Fibroblast of skin of right quadriceps (primary cell): ENCODE measurements around the gene CNTRL.
"Not testable (repeated sequence)": the region's sequence is repeated elsewhere in the genome, so short reads cannot be mapped to it uniquely, and the experiment has no call there.

Experiments used
- DNase-seq: peaks from one replicate; pipeline ENCODE4 v3.0.0-alpha.2; 2013

The CNTRL gene

DNA sequence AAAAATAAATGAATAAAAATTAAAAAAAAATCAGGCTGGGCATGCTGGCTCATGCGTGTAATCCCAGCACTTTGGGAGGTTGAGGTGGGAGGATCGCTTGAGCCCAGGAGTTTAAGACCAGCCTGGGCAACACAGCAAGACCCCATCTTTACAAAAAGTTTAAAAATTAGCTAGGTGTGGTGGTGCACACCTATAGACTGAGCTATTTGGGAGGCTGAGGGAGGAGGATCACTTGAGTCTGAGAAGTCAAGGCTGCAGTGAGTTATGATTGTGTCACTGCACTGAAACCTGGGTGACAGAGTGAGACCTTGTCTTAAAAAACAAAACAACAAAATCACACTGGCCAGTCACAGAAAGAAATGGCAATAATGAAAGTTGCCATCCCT, 3.4 kb upstream of the CNTRL start:
- no peak for DNase-seq

DNA sequence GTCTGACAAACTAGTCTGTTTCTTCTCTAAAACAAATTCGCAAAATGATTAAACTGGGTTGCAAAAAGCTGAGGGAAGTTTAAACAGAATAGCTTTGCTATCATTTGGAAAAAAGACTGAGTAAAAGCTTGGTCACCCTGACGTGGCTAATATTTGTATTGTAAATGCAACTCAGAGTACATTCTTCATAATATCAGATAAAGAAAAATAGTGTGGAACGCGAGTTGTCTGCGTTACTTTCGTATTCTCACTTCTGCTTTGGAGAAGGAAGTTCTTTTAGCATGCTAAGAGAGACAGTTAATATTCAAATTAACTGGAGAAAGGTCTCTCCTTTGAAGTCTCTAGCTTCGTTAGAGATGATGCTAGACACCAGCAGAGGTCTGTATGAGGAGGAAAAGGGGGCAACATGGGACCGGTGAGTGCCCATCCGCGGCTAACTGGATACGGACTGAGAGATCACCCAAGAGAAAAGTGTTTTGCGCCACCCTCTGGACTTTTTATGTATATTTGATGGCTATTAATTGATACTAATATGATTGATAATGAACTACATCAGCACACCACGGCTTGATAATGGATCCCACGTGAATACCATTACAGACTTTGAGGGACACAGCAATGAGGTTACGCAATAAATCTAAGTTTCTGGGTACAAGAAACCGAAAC, 2.9 kb upstream of the CNTRL start:
- DNase-seq = peak; percentile 44

DNA sequence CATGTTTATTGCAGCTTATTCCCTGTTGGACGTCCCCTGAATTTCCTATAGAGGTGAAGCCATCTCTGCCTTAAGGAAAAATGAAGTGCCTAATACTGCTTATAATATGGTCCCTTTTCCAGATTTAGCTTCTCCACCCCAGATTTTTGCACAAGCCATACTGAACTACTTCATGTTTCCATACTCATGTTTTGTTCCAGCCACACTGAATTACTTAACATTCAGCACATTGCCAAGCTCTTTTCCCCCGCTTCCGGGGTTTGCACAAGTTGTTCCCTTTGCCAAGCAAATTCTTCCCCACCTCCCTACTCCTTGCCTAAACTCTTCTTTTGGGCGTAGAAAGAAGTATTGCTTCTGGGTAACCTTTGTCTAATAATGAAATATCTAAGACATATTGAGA, 1.7 kb upstream of the CNTRL start:
- peak; percentile 83 for DNase-seq

DNA sequence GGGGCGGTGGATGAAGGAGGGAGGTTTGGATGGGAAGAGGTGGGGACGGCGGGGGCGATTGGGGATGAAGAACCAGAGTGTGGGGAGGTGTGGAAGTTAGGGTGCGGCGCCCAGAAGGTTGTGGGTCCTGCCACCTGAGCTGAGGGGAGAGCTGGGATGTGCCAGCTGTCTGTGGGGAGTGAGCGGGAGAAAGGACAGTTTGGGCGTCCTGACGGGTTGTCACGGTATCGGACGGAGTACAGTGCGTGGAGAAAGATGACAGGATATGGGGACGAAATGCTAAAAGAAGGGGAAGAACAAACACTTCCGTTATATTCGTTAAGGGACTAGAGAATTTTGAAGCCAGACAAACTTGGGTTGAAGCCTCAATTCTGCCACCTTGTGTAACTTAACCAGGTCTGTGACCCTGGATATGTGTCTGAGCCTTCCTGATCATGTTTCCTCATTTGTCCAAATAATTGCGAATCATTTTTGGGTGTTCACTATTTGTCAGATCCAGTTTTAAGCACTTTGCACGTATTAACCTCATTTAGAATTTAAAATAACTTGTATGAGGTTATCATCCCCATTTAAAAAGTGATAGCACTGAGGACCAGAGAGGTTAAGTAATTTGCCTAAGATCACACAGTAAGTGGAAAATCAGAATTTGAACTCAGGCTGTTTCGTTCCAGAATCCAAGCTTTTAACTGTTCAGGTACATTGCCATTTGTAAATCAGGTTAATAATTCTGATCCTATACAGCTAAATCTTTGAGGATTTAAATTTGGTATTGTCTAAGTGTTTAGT, 689 bp downstream of the CNTRL start:
- DNase-seq = no peak

DNA sequence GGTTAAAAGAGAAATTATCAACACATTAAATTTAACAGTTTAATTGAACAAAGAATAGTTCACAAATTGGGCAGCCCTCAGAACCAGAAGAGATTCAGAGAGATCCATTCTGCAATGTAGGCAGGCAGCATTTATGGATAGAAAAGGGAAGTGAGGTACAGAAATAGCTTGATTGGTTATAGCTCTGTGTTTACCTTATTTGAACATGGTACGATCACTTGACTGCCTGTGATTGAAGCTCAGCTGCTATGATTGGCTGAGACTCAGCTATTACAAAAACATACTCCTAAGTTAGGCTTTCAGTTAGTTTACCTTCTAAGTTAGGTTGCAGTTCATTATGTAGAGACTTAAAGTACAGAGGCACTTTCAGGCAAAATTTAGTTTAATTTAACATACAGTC, 7.3 kb downstream of the CNTRL start:
- no peak for DNase-seq

DNA sequence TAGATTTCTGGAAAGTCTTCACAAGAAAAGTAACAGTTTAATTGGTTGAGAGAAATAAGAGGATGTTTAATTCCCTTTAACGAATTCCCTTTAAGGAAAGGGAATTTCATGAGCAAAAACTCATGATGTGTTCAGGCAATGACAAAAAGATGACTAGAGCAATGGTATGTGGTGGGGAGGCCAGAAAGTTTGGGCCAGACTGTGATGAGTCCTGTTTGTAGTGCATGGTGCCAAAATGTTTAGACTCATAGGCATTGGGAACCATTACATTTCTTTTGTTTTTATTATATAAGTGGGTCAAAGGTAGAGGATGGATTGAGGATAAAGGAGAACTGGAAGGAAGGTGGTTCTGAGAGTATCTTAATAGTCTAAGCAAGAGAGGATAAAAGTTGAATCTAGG, 10.9 kb downstream of the CNTRL start:
- DNase-seq = peak; percentile 14

DNA sequence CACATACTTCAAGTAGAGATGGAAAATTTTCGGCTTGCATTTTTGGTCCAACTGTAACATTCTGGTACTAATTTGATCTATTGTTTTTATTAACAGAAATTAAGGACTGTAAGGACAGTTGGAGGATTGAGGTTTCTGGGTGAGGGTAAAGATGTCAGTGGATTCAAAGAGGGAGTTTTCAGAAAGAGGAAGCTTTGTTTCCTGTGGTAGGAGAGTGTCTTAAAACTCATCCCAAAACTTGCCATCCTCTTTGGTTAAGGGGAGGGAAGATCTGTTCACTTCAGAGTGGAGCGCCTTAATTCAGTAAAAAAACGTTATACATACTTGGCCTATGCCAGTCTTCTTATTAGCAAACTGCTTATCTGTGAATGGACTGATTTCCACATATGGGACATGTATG, 13.8 kb downstream of the CNTRL start:
- DNase-seq = no peak

DNA sequence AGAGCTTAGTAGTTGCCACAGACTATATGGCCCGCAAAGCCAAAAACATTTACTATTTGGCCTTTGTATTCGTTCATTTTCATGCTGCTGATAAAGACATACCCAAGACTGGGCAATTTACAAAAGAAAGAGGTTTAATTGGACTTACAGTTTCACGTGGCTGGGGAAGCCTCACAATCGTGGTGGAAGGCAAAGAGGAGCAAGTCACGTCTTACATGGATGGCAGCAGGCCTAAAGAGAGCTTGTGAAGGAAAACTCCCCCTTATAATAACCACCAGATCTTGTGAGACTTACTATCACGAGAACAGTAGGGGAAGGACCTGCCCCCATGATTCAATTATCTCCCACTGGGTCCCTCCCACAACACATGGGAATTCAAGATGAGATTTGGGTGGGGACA, 16.0 kb downstream of the CNTRL start:
- not testable (repeated sequence) for DNase-seq

DNA sequence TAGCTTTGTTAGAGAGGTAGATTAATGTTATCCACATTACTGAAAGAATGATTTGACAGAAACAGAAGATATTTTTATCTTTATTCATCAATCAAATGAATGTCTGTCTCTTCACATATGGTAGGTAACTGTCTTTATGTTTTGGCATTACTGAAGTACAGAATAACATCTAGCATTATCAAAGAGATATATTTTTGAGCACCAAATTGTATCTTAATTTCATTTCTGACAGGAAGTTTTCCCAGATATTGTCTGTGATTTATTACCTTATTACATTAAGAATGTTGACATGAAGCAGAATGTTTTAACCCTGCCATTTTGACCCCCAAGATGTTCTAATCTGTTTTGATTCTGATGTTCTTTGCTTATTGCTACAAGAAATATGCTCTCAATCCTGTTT, 20.3 kb downstream of the CNTRL start:
- no peak for DNase-seq

DNA sequence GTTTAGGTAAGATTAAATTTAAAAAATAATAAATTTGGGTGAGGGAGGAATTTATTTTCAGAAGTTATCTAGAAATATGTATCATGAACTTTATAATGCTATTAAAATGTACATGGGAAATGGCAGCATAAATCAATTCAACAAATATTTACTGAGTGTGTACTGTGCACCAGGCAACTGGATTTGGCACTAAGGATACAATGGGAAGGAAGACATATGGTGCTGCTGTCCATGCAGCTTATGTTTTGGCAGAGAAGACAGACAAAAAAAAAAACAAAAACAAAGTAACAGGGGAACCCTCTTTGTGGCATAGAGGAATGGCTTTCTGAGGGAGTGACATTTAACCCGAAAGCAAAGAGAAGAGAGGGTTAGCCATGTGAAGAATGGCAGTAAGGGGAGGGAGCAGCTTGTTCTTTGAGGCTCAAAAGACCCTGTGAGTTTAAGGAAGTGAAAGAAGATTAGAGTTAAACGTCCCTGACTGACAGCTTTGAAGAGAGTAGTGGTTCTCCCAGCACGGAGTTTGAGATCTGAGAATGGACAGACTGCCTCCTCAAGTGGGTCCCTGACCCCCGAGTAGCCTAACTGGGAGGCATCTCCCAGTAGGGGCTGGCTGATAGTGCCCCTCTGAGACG, 23.9 kb downstream of the CNTRL start:
- DNase-seq = no peak

DNA sequence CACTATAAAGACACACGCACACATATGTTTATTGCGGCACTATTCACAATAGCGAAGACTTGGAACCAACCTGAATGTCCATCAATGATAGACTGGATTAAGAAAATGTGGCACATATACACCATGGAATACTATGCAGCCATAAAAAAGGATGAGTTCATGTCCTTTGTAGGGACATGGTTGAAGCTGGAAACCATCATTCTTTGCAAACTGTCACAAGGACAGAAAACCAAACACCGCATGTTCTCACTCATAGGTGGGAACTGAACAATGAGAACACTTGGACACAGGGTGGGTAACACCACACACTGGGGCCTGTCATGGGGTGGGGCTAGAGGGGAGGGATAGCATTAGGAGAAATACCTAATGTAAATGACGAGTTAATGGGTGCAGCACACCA, 29.3 kb downstream of the CNTRL start:
- not testable (repeated sequence) for DNase-seq

DNA sequence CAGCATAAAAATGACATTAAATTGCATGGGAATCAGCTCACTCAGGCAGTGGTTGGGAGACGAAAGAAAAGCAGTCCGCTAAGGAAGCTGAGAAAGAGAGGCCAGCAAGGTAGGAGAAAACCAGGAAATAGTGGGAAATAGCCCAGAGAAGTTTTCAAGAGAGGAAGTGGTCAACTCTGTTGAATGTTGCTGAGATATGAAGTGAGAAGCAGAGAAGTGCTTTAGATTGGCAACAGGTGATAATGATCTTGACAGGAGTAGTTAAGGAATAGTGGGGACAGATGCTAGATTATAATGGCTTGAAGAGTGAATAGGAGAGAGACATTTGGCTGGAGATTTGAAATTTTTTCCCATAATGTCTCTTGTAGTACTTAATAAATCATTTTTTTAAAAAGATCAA, 30.8 kb downstream of the CNTRL start:
- no peak for DNase-seq

DNA sequence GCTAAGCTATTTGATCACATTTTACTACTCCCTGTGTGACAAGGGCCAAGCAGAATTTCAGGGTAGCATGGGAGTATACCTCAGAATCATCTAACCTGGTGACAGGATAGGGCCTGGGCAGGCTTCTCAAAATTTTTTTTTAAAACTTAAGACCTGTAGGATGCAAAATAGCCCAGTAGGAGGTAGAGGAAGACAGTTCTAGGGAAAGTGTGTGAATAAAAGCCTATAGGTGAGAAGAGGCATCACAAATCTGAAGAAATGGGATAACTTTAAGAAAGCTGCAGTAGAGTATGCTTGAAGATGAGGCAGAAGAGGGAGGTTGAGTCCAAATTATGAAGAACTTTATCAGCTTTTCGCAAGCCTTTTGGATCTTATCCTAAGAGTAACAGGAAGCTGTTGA, 32.3 kb downstream of the CNTRL start:
- no peak for DNase-seq

DNA sequence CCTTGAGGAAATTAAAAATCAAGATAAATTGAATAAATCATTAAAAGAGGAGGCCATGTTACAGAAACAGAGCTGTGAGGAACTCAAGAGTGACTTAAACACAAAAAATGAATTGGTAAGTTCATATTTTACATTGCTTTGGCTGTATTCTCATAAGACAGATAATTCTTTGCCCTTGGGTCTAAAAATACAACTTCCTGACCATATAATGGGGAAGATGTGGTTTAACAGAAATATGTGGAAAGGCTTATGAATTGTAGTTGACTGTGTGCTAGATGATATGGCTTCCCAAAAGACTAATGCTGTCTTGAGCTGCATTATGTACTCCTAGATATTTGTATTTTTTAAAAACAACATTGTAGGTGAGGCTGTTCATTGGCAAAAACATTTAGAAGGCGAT, 33.1 kb downstream of the CNTRL start:
- no peak for DNase-seq

DNA sequence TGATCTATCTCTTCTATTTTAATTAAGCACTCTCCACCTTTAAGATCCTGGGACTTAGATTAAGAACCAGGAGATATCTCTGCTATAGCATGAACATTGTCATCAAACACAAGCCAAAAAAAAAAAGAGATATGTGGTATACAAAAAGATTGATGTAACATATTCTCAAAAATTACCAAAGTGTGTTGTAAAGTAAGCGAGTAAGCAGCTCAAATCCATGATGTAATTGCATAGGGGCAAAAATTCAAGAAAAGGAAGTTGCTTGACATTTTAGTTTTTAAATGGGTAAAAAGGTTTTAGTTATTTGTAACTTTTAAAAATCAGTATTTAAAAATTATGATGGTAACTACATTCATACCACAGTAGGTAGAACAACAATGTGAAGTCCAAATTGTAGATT, 40.7 kb downstream of the CNTRL start:
- no peak for DNase-seq

DNA sequence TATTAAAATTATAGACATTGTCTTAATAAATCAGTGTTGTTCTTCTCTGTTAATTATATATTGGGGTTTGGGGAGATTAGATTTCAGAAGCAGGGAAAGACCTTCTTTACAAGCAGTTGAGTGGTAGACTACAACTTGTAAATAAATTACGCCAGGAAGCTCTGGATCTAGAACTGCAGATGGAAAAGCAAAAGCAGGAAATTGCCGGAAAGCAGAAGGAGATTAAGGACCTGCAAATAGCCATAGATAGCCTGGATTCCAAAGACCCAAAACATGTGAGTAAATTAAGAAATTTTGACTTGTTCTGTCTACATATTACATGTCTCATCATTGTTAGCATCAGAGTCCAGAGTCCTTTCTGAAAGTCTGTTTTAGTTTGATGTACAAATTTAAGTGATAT, 43.5 kb downstream of the CNTRL start:
- DNase-seq = no peak

DNA sequence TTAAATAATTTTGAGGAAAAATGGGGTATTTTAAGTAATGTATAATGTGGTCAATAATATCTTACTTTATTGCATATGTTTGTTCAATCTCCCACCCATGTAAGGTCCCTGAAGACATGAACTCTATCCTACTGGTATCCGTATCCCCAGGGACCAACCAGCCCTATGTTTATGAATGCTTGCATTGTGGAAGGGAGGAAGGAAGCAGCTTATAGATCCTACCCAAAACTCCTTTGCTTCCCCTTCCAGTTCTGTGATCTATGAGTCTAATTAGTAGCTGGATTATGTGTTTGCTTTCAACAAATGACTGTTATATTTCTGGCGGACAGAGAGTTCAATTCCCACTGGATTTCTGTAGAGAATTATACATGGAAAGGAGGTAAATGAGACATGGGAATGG, 45.6 kb downstream of the CNTRL start:
- no peak for DNase-seq

DNA sequence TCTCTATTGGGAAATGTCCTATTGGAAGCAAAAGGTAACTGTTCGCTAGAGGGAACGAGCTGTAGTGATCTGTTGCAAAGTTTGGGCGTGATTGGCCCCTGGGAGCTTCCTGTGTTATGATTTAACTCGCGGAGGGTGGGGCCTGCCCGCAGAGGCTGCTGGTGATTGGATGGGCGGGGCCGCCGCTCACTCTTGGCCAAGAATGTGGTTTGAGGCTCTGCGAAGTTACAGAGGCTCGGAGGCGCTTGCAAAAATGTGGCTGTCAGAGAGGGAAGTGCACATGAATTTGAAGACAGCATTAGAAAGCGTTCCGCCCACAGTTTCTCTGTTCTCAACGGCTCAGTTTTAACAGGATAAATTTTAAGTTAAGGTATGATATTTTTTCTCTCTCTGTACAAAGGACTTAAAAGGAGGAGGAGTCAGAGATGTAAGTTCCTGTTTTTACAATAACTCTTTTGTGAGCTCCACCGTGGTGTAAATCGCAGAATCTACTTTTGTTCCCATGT, 46.9 kb downstream of the CNTRL start:
- DNase-seq = peak; percentile 96

DNA sequence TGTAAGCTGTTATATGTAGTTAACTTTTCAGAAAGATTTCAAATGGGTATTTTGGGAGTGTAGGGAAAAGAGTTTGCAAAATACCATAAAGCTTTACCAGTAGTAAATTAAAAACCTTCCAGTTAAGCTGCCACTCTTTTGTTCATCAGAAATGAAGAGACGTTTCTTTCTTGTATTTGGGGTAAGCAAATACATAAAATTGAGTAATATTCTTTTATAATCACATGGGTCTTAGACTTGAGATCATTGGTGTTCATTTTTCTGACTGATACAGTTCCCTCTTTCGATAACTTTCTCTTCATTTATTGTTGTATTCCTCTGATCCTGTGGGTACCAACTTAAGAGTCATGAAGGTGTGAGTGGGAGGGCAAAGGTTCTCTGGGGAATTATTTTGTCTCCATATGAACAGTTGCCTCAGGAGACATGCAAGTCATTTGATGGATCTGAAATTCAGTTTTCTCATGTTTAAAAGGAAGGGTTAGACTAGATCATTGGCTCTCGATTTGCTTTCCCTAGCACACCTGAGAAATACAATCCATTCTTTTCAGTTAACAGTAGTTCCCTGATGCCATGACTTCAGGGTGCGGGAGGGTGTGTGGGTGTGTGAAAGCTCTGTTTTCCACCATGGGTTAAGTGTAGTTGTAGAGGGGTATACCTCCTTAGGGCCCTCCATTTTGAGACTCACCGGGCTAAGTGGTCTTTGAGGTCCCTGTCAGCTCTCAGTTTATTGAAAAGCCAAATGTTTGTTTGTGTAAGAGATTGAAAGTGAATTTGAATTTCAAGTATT, 47.7 kb downstream of the CNTRL start:
- DNase-seq = no peak

DNA sequence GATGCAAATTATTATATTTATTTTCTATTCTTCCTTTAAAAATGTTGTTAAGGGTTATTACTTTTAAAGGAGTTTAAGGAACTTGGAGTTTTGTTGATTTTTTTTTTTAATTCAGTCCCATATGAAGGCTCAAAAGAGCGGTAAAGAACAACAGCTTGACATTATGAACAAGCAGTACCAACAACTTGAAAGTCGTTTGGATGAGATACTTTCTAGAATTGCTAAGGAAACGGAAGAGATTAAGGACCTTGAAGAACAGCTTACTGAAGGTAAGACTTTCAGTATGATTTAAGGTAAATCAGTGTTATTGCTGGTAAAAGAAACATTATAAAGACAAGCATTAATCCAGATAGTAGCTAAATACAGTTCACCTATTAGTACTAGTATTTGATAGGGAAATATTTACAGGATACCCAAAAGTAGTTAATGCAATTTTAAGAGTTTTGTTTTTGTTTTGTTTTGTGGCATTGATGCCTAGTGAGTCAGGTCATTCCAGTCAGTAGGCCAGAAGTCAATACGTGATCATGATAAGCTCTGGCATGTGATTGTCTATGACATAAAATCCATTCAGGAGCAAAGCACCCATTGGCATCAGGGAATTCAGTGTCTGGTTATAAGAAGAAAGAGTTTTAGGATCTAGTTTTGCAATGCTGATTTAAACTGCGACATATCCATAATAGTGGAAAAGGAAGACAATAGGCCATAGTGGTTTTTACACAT, 49.2 kb downstream of the CNTRL start:
- no peak for DNase-seq

DNA sequence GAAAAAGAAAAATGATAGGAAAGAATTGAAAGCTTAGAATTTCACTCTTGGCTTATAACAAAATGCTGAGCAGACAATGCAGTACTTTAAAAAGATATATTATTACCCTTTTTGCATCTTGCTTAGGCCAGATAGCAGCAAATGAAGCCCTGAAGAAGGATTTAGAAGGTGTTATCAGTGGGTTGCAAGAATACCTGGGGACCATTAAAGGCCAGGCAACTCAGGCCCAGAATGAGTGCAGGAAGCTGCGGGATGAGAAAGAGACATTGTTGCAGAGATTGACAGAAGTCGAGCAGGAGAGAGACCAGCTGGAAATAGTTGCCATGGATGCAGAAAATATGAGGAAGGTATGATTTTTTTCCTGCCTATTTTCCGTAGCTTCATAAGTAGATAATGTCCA, 50.8 kb downstream of the CNTRL start:
- no peak for DNase-seq

DNA sequence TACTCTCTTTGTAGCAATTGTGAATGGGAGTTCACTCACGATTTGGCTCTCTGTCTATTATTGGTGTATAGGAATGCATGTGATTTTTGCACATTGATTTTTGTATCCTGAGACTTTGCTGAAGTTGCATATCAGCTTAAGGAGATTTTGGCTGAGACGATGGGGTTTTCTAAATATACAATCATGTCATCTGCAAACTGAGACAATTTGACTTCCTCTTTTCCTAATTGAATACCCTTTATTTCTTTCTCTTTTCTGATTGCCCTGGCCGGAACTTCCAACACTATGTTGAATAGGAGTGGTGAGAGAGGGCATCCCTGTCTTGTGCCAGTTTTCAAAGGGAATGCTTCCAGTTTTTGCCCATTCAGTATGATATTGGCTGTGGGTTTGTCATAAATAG, 54.6 kb downstream of the CNTRL start:
- not testable (repeated sequence) for DNase-seq
